ENCODE measurements around the gene AMH.
"Not testable (repeated sequence)": the region's sequence is repeated elsewhere in the genome, so short reads cannot be mapped to it uniquely, and the experiment has no call there.

AMH gene

DNA sequence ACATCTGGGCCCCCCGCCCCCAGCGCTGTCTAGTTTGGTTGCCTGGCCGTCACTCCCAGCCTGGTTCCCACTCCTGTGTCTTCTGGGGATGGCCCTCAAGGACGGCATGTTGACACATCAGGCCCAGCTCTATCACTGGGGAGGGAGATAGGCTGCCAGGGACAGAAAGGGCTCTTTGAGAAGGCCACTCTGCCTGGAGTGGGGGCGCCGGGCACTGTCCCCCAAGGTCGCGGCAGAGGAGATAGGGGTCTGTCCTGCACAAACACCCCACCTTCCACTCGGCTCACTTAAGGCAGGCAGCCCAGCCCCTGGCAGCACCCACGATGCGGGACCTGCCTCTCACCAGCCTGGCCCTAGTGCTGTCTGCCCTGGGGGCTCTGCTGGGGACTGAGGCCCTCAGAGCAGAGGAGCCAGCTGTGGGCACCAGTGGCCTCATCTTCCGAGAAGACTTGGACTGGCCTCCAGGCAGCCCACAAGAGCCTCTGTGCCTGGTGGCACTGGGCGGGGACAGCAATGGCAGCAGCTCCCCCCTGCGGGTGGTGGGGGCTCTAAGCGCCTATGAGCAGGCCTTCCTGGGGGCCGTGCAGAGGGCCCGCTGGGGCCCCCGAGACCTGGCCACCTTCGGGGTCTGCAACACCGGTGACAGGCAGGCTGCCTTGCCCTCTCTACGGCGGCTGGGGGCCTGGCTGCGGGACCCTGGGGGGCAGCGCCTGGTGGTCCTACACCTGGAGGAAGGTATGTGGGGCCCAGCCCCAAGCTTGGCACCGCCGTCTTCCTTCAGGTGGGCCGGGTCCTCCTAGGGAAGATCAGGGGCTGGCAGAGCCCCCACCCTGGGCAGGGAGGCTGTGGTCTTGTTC lies at the start of gene AMH:
AMH (plus strand) TSS at position 314 of the 857 bp plus-strand sequence; CDS start at position 324, 10 bp downstream.
- DNase-seq (ENCODE audit: low read depth), result no peak

DNA sequence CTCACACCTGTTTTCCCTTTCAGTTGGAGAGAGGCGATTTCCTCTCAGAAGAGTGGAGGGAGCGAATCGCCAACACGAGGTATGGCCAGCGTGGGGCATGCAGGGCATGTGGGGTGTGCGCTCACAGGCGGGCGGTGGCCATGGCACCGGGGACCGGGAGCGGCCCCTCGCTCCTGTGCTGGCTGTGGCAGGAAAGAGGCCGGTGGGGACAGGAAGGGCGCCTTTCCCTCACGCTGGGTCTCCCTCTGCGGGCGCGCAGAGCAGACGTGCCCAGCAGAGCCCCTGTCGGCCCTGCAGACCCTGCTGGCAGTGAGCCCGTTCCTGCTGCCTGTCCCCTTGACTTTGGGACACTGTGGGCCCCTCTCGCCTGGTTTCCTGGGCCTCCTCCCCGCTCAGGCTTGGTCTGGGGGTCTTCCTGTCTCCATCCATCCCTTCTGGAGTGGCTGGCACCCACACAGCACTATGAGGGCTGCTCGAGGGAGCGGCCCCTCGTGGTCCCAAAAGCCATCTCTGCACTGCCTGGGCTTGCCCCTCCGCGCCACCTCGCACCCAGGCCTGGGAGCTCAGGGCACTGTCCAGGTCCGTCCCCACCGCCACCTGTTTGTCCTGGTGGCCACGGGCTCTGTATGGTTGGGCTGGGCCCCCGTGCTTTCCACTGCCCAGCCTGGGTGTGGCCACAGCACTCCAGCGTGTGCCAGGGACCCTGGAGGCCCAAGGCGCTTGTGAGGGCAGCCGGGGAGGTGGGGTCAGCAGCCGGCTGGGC lies 49.1 kb upstream of the AMH start:
- no peak for DNase-seq (ENCODE audit: low read depth)

DNA sequence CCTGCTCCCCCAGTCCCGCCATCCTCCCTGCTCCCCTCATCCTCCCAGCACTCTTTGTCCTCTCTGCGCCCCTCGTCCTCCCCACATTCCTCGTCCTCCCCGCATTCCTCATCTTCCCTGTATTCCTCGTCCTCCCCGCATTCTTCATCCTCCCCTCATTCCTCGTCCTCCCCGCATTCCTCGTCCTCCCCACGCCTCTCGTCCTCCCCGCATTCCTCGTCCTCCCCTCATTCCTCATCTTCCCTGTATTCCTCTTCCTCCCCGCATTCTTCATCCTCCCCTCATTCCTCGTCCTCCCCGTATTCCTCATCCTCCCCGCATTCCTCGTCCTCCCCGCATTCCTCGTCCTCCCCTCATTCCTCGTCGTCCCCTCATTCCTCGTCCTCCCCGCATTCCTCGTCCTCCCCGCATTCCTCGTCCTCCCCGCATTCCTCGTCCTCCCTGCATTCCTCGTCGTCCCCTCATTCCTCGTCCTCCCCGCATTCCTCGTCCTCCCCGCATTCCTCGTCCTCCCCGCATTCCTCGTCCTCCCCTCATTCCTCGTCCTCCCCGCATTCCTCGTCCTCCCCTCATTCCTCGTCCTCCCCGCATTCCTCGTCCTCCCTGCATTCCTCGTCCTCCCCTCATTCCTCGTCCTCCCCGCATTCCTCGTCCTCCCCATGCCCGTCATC lies 48.4 kb upstream of the AMH start:
- DNase-seq (ENCODE audit: low read depth), result not testable (repeated sequence)

DNA sequence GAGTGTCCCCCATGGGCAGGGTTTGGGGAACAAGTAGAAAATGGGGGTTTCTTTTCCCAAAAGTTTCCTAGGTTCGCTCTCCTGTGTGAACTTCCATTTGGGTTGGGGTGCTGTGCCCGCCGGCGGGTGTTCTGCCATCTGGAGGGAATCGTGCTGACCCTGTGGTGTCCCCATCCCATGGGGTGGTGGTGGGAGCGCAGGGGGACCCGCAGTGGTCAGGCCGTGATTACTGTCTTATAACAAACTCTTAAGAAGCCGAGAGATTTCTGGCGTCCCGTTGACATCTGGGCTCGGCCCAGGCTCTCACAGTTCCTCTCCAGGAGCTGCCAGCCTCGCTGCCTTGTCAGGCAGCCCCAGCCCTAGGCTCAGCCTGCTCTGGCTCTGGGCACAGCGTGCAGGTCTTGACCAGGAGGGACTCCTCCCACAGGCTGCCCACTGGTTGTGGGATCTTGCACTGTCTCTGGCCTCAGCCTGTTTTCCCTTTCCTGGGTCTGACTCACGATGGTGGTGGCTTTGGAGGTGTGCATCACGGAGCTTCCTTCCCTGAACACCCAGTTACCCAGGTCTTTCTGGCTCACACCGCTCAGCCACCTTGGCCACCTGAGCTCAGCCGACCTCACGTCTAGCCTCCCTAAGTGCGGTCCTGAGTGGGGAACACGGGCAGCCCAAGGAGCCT lies 47.5 kb upstream of the AMH start:
- DNase-seq (ENCODE audit: low read depth), result no peak

DNA sequence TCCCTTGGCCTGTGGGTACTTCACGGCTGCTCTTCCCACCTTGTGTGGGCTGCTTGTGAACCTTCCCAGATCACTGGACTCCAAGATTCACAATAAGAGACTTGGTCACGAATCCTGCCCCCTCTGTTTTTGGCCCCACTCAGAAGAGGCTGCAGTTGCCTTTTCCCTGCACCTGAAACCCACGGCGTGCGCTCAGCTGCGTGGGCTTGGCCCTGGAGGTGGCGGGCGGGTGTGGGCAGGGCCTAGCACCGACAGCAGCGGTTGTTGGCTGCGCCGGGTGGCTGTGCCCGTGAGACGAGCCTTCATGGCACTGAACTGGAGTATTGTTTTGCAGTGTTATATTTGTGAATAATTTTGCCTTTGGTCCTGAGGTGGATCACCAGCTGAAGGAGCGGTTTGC lies 46.8 kb upstream of the AMH start:
- DNase-seq (ENCODE audit: low read depth), result no peak

DNA sequence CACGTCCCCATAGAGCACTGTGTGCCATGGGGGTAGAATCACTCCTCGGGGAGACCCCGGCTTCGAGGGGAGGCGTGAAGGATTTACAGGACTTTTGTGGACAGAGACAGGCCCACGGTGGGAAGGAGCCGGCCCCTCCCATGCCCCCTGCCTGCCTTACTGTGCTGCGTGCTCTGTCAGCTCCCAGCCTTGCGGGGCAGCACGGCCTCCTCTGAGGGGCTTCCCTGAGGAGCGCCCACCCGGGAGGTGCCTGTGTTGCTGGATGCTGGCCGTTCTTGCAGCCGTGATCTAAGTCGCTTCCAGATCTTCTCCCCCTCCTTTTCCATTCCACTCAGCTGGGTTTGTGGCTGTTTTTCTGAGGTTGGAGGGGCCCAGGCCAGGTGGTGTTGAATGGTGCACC lies 42.1 kb upstream of the AMH start:
- no peak for DNase-seq (ENCODE audit: low read depth)

DNA sequence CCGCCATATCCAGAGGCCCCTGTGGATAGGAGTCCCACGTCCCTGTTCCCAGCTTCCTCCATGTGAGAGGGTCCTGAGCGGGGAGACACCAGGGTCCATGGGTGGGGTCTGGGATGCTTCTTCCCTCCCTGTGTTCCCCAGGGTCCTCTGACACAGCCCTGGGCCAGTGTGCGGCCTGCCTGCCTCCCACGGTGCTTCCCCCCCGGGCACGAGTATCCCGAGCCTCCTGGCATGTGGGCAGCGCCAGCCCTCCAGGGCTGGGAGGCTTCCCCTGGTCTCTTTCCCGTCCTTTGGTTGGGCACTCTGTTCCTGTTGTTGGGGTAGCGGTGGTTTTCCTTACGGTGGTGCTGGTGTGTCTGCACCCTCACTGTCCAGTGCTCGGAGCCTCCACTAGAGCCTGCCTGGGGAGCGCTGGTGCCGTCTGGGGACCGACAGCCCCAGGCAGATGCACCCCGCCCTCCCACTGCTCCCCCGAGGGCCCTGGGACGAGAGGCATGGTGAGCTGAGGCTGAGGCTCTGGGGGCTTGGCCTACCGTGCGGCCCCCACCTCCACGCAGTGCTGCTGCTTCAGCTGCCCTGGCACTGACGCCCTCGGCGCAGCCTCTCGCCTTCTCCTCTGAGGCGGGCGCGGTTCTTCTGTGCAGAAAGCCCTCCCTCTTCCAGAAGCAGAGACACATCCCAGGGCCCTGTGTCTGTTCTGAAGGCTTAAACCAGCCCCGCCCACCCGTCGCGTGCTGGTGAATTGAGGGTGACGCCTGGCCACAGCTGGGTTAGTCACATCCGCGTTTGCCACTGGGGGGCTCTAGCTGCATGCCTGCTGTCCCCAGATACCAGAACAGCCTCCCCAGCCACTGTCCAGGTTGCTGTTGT lies 40.9 kb upstream of the AMH start:
- DNase-seq (ENCODE audit: low read depth), result no peak

DNA sequence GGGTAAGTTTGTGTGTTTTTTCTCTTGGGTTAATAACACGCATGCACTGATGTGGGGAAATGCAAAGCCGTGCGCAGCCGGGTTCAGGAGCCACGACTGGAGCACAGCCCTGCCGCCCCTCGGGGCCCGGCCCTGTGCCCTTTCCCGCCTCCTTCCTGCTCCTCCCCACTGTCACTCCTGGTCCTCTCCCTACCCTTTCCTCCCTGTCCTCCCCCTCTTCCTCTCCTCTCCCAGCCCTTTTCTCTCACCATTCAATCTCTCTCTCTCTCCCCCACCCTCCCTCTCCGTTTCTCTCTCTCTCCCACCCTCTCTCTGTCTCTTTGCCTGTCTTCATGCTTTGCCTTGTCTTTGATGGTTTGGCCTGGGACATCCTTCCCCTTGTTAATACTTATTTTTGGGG lies 40.1 kb upstream of the AMH start:
- DNase-seq (ENCODE audit: low read depth), result no peak

DNA sequence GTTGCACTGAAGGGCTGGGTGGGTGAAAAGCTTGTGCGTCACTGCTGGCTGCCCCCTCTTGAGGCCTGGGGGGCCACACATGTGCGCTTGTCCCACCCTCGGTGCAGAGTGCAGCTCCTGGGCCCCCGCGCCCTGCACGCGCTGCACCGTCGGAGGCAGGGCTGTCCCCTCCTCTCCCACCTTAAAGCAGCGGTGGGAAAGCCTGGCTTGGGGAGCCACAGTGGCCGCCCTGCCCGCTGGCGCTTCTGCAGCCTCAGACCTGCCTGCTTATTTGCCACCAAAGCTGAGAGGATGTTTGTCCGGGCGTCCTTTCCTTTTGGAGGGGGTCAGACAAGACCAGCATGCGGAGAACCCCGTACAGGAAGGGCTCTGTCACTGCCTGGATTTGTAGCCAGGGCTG lies 39.7 kb upstream of the AMH start:
- no peak for DNase-seq (ENCODE audit: low read depth)

DNA sequence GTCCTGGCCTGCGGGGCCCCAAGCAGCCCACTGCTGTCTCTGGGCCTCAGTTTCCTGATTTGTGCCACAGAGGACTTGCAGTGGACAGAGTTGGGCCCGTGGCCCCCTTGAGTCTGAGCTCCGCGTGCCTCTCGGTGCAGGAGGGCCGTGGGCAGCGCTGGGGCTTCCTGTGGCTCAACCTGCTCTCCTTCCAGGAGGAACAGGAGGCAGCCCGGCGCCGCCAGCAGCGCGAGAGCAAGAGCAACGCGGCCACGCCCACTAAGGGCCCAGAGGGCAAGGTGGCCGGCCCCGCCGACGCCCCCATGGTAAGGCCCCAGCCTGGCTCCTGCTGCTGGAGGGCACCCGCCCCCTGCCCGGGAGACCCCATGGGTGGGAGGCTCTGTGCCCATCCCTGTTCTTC lies 38.9 kb upstream of the AMH start:
- DNase-seq (ENCODE audit: low read depth), result no peak

DNA sequence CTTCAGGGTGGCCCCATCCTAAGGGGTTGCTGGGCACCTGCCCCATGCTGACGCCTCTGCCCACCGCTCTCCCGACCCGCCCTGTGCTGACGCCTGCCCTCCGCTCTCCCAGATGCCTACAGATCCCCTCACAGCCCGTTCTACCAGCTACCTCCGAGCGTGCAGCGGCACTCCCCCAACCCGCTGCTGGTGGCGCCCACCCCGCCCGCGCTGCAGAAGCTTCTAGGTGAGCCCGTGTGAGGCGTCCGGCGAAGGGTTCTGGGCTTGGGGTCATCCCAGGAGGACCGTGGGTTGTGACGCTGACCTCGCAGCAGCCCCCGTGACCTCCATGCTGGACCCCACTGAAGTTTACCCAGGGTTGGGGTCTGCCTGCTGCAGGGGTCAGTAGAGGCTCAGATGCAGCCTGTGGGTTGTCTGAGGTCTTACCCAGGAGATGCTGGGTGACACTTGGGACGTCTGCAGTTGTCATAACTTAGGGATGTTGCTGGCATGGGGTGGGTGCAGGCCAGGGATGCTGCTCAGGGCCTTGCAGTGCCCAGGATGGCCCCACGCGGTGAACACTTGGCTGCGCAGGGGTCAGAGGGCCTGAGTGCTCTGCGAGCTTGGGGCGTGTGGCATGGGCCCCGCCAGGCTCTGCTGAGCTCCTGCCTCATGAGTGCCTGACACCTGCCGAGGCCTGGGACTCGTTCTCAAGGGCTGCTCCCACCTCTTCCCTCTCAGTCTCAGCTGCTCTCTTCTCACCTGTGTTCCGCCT lies 38.0 kb upstream of the AMH start:
- DNase-seq (ENCODE audit: low read depth), result no peak

DNA sequence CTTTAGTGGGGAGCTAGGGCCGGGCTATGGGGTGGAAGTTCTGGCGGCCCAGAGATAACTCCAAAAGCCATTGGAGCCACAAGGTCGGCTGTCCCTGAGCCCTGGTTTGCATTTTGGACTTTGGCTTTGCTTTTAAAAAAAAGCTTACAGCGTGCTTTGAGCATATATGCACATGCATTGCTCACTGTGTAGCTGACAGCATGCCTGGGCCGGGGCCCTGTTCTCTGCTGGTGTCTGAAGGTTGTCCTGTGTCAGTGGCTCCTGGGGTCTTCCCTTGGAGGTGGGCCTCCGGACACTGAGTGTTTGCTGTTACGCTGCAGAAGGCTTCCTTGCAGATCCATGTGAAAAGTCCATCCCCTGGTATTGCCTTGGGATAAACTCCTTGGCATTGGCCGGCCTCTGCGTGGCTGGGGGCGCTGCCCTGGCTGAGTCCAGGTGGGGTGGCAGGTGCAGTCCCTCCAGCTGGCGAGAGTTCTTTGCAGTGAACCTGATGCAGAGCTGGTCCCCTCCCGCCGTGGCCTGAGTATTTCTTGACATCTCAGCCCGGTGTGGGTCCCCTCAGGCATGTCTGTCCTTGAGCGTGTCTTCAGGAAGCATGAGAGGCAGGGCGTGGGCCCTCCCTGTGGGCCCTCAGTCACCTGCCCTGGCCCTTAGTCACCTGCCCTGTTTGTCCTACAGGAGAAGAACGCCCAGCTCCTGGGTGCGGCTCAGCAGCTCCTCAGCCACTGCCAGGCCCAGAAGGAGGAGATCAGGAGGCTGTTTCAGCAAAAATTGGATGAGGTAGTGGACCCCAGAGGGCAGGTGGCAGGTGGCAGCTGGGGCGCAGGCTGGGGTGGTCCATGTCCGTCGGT lies 36.0 kb upstream of the AMH start:
- DNase-seq (ENCODE audit: low read depth), result no peak

DNA sequence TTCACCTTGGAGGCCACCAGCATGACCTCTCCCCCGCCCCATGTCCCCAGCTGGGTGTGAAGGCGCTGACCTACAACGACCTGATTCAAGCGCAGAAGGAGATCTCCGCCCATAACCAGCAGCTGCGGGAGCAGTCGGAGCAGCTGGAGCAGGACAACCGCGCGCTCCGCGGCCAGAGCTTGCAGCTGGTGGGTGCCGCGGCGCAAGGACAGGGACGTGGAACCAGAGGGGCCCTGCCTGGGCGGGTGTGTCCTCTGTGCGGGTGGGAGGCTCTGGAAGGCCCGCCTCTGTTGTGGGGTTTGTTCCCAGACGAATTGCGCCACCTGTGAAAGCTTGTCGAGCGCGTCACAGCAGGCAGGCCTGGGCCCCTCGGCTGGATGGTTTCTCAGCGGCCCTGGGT lies 35.3 kb upstream of the AMH start:
- no peak for DNase-seq (ENCODE audit: low read depth)

DNA sequence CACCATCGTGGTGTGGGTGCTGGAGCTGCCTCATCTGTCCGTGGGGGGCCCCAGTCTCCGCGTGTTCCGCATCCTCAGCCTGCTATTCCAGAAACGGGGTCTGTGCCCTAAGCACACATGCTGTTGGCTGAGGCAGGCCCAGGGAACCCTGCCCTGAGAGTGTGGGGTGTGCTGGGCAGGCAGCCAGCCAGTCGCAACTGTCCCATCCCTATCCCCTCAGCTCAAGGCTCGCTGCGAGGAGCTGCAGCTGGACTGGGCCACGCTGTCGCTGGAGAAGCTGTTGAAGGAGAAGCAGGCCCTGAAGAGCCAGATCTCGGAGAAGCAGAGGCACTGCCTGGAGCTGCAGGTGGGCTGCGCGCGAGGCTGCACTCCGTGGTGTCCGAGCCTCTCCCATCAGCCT lies 34.9 kb upstream of the AMH start:
- no peak for DNase-seq (ENCODE audit: low read depth)

DNA sequence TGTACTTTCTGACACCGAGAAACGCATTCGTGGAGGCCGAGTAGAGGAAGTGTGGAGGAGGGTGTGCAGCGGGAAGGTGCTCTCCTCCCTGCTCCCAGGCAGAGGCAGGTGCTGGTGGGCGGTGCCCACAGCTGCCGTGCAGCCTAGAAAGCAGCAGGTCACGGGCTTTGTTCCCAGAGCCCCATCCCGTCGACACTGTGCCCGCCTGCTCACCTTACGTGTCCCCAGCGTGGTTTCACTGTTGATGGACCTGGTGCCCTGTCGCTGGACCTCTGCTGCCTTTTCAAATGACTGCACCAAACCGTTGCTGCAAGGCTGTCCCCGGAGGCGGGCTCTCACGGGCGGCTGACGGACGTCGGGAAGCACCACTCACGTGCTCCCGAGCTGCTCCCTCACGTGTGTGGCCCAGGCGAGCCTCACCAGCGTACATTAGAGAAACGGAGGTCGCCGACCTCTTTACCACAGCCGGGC lies 33.8 kb upstream of the AMH start:
- DNase-seq (ENCODE audit: low read depth), result no peak

DNA sequence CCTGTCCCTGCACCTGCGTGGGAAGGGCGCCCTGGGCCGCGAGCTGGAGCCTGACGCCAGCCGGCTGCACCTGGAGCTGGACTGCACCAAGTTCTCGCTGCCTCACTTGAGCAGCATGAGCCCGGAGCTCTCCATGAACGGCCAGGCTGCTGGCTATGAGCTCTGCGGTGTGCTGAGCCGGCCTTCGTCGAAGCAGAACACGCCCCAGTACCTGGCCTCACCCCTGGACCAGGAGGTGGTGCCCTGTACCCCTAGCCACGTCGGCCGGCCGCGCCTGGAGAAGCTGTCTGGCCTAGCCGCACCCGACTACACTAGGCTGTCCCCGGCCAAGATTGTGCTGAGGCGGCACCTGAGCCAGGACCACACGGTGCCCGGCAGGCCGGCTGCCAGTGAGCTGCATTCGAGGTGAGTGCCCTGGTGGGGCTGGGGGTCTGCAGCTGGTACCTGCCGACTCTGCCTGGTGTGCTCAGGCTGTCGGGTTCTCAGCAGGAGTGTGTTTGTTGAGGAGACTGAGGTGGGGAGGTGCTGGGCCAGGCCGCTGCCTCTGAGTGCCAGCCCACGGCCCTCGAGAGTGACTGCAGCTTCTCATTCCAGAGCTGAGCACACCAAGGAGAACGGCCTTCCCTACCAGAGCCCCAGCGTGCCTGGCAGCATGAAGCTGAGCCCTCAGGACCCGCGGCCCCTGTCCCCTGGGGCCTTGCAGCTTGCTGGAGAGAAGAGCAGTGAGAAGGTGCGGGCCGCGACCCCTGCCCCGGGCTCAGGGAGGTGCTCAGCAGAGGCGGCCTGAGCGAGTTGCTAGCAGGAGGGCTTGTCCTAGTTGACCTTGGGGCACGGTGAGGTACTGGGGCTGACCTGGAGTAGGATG lies 32.5 kb upstream of the AMH start:
- DNase-seq (ENCODE audit: low read depth), result no peak

DNA sequence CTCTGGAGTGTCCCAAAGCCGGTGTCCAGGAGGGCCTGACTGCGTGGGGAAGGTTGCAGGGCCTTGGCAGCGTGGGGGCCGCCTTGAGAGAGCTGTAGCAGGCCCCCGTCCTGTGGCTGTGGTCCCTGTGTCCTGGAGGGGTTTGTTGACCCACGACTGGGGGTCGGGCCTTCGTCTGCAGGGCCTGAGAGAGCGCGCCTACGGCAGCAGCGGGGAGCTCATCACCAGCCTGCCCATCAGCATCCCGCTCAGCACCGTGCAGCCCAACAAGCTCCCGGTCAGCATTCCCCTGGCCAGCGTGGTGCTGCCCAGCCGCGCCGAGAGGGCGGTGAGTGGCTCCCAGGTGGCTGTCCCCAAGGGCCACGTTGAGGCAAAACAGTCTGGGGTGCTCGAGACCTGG lies 31.5 kb upstream of the AMH start:
- no peak for DNase-seq (ENCODE audit: low read depth)

DNA sequence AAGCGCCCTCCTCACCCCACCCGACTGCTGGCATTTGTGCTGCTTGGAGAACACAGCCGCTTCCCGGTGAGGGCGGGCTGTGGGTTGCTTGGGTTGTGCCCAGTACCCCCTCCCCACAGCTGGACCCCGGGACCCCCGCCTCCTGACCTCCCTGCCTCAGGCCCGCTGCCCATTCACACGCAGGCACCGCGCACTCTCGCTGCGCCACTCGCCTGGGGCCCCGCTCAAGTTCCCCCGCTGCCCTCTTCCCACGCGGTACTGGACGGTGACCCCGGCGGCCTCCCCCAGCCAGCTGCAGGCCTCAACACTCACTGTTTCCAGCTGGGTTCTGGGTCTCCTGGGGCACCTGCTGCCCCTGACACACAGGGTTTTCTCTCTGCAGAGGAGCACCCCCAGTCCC lies 29.4 kb upstream of the AMH start:
- DNase-seq (ENCODE audit: low read depth), result no peak

All from T-helper 22 cell (primary cell).